ENCODE data around the gene BOLA3.
"Not testable (repeated sequence)": the region's sequence is repeated elsewhere in the genome, so short reads cannot be mapped to it uniquely, and the experiment has no call there.

The BOLA3 gene

GRCh38 chr2:74101574-74102300, 46.0 kb downstream of the BOLA3 start:
- no peak for FAIRE-seq

DNA sequence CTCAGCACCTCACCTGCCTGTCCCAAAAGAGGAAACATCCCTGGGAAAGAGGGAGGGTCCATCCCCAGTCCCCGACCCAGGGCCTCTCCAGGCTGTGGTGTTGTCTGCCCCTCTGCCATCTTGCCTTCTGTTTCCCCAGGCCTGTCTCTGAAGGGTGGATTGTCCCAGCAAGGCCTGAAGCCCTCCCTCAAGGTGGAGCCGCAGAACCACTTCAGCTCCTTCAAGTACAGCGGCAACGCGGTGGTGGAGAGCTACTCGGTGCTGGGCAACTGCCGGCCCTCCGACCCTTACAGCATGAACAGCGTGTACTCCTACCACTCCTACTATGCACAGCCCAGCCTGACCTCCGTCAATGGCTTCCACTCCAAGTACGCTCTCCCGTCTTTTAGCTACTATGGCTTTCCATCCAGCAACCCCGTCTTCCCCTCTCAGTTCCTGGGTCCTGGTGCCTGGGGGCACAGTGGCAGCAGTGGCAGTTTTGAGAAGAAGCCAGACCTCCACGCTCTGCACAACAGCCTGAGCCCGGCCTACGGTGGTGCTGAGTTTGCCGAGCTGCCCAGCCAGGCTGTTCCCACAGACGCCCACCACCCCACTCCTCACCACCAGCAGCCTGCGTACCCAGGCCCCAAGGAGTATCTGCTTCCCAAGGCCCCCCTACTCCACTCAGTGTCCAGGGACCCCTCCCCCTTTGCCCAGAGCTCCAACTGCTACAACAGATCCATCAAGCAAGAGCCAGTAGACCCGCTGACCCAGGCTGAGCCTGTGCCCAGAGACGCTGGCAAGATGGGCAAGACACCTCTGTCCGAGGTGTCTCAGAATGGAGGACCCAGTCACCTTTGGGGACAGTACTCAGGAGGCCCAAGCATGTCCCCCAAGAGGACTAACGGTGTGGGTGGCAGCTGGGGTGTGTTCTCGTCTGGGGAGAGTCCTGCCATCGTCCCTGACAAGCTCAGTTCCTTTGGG, 47.2 kb downstream of the BOLA3 start:
- FAIRE-seq, result no peak

- FAIRE-seq, result no peak
Measured at GRCh38 chr2:74099835-74100234, 47.9 kb downstream of the BOLA3 start.

GRCh38 chr2:74099271-74099670, 48.4 kb downstream of the BOLA3 start:
- FAIRE-seq, result no peak

- no peak for FAIRE-seq
Measured at GRCh38 chr2:74097574-74097973, 50.1 kb downstream of the BOLA3 start.

- no peak for FAIRE-seq
Measured at GRCh38 chr2:74096052-74096451, 51.7 kb downstream of the BOLA3 start.

DNA sequence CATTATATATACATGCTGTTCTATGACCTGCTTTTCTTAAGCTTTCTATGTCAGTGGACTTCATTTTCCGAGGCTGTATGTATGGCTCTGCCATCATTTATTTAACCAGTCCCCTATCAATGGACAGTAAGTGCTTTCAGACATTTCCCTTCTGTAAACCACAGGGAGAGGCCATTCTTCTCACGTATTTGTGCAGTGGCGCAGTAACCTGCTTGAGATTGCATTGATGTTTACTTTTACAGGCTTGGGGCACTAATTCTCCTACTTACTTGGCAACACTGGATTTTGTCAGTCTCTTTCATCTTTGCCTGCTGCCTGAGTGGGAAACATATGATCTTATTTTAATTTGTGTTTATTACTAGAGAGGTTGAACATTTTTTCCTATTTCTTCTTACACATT, 52.1 kb downstream of the BOLA3 start:
- no peak for FAIRE-seq

DNA sequence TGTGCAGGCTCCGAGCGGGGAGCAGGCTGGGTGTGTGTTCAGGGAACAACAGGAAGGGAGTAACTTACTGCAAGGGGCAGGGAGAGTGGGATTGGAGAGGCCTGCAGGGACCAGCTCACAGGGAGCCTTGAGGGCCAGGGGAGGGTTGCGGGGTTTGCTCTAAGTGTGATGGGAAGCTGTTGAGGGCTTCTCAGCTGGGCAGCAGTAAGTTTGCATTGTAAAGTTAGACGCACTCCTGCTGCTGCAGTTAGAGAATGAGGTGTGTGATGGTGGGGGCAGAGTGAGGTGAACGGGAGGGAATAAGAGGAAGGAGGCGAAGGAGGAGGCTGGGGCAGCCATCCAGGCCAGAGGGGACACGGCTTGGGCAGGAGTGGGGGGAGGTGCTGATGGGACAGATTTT, 53.4 kb downstream of the BOLA3 start:
- no peak for FAIRE-seq

DNA sequence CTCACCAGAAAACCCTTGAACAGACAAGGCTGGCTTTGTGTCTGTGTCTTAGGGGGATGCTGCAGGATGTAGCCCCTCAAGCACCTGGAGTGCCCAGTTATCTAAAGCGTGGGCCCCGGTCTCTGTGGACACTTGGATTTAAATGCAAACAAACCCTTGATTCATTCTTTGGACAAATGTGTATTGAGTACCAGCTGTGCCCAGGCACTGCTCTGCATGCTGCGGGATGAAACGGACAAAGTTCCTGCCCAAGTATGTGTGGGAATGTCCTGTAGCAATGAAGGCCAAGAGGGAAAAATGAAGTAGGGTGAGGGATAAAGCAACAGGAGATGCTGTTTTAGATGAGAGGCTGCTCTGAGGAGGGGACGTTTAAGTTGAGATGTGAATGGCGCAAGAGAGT, 53.9 kb downstream of the BOLA3 start:
- no peak for FAIRE-seq

DNA sequence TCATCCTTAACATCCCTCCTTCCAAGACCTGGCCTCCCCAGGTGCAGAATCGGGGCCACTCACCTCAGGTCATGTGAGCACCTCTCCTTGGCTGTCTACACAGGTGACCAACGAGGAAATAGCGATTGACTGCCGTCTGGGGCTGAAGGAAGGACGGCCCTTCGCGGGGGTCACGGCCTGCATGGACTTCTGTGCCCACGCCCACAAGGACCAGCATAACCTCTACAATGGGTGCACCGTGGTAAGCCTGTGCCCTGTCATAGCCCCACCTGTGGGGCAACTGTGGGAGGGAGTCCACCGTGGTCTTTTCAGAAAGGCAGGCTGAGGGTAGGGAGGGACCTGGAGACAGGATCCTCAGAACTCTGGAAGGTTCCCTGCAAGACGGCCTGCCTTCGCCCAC, 54.3 kb downstream of the BOLA3 start:
- FAIRE-seq, result no peak

GRCh38 chr2:74092275-74092674, 55.4 kb downstream of the BOLA3 start:
- FAIRE-seq, result no peak

GRCh38 chr2:74091391-74091790, 56.3 kb downstream of the BOLA3 start:
- no peak for FAIRE-seq

DNA sequence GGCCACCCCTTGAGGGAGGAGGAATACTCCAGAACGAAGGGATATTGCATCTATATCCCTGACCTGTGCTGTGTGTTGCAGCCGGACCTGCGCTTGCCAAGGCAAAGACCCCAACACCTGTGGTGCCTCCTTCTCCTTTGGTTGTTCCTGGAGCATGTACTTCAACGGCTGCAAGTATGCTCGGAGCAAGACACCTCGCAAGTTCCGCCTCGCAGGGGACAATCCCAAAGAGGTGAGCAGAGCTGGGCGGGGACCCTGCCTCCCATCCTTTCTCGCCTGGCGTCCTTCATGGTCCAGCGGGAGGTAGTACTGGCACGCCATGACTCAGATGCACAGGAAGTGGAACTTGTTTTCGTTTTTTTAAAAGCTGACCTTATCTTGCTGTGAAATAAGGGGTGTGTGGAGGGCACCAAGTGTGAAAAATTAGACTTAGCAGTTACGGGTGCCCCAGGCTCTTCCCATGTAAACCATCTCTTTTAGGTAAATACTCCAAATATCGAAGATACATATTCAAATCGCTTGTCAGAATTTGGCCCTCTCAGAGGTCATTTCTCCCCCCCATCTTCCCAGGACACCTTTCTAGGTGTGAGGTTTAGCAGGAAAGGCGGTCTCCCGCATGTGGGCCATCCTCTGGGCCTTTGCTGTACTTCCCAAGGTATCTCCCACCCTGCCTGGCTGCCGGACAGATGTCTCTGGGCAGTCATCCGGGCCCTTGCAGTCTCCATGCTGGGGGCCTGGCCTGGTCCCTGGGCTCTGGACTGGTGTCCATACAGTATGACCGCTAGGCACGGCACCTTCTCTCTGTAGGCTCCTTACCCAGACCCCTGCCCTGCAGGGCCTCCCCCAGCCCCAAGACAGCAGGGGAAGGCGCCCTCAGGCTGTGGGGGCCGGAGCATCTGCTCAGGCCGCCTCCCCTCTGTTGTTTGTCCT, 57.6 kb downstream of the BOLA3 start:
- FAIRE-seq, result no peak

- FAIRE-seq, result not testable (repeated sequence)
Measured at GRCh38 chr2:74088676-74089075, 59.0 kb downstream of the BOLA3 start.

DNA sequence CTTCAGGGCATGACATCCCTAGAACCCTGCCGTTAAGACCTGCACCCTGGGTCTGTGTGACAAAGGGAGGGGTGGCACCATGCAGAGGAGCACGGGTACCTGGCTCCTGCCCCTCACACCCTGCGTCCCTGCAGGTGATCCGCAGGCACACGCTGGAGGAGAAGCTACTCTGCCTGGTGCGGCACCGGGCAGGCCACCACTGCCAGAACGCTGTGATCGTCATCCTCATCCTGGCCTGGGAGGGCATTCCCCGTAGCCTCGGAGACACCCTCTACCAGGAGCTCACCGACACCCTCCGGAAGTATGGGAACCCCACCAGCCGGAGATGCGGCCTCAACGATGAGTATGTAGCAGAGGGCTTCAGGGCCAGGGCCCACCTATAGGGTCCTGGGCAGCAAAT, 60.0 kb downstream of the BOLA3 start:
- no peak for FAIRE-seq

DNA sequence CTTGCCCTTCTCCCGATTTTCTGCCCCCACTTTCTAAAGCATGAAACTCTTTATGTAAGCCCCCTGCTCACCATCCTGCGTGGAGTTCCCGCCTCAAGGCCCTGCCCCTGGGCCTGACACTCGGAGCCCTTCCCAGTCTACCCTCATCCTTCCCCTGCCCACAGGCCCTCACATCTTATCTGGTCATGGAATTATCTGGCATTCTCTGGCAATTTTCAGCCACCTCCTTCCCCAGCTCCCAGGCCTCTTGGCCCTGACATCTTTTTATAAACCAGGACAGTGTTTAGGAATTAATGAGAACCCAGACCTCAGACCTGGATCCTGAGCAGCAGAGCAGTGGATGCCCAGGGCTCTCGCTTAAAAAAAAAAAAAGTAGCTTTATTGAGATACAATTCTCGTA, 61.7 kb downstream of the BOLA3 start:
- no peak for FAIRE-seq
